ENCODE measurements around the gene FLG2. TPM values are rescaled to one million over a fixed set of nuclear protein-coding genes. Genes with fewer than 3 reads are reported as not detected.

Gene FLG2
- total RNA-seq, 2 experiments from 2014 or later, result not detected

- POLR2A ChIA-PET, result no interaction called here
- Mint-ChIP-seq H3K27me3 (peaks cover 9% of the 10 kb centered on the region), H3K36me3 (ENCODE audit: low read depth) (no peaks in the 10 kb centered on the region), H3K27ac (no peak overlapping the region), H3K4me1 (ENCODE audit: low read depth) (no peaks in the 10 kb centered on the region), H3K4me3 (no peak overlapping the region), H3K9me3 (peaks cover 2% of the 10 kb centered on the region)
- DNase-seq, result no peak
- intact Hi-C loops (cut with micrococcal nuclease), result no loop called here
- ATAC-seq, result no peak
- CTCF ChIA-PET, result interaction anchor here (2.5 kb wide), 1 partner anchor 84 kb away, joined by 8 read pairs; no protein-coding TSS in a partner anchor
- TF ChIP-seq CTCF (IDR thresholded peaks at IDR 0.05), result no peak
Observed at GRCh38 chr1:152374451-152374850, 14.6 kb upstream of the FLG2 start.

GRCh38 chr1:152372672-152373071, 12.9 kb upstream of the FLG2 start:
- no peak for TF ChIP-seq CTCF (IDR thresholded peaks at IDR 0.05)
- intact Hi-C loops (cut with micrococcal nuclease), result no loop called here
- Mint-ChIP-seq H3K36me3 (ENCODE audit: low read depth) (no peaks in the 10 kb centered on the region), H3K27ac (no peak overlapping the region), H3K27me3 (peaks cover 13% of the 10 kb centered on the region), H3K4me1 (ENCODE audit: low read depth) (no peaks in the 10 kb centered on the region), H3K9me3 (peaks cover 6% of the 10 kb centered on the region), H3K4me3 (no peak overlapping the region)
- CTCF ChIA-PET, result interaction anchor here (1.5 kb wide), 2 partner anchors 25 to 68 kb away, joined by 3 to 5 read pairs; no protein-coding TSS in a partner anchor
- no peak for DNase-seq
- ATAC-seq, result no peak
- POLR2A ChIA-PET, result no interaction called here

GRCh38 chr1:152367436-152367835, 7.6 kb upstream of the FLG2 start:
- H3K36me3 Mint-ChIP-seq (ENCODE audit: low read depth), result no peaks in the 10 kb centered on the region
- H3K4me3 Mint-ChIP-seq, result no peak overlapping the region

GRCh38 chr1:152356736-152357135, 3.1 kb downstream of the FLG2 start:
- Mint-ChIP-seq H3K4me3 (no peak overlapping the region), H3K4me1 (ENCODE audit: low read depth) (no peaks in the 10 kb centered on the region), H3K27ac (no peak overlapping the region), H3K27me3 (peaks cover 2% of the 10 kb centered on the region), H3K9me3 (no peaks in the 10 kb centered on the region), H3K36me3 (ENCODE audit: low read depth) (no peaks in the 10 kb centered on the region)
- no peak for TF ChIP-seq CTCF (IDR thresholded peaks at IDR 0.05)
- POLR2A ChIA-PET, result no interaction called here
- CTCF ChIA-PET, result interaction anchor here (1.2 to 1.5 kb wide), 2 partner anchors 9 to 102 kb away, joined by 3 to 9 read pairs; no protein-coding TSS in a partner anchor
- intact Hi-C loops (cut with micrococcal nuclease), result no loop called here
- DNase-seq (no peak), ATAC-seq (no peak)

More at GRCh38 chr1:152367436-152367835, 7.6 kb upstream of the FLG2 start:
- DNase-seq (no peak), ATAC-seq (no peak)
- H3K27me3 Mint-ChIP-seq, result peaks cover 22% of the 10 kb centered on the region
- peaks cover 6% of the 10 kb centered on the region for H3K9me3 Mint-ChIP-seq
- no peaks in the 10 kb centered on the region for H3K4me1 Mint-ChIP-seq (ENCODE audit: low read depth)
- ChIA-PET CTCF (interaction anchor here (1.7 kb wide), 1 partner anchor 91 kb away, joined by 5 read pairs; no protein-coding TSS in a partner anchor), POLR2A (no interaction called here)
- no peak for TF ChIP-seq CTCF (IDR thresholded peaks at IDR 0.05)
- intact Hi-C loops (cut with micrococcal nuclease), result no loop called here
- H3K27ac Mint-ChIP-seq, result no peak overlapping the region

GRCh38 chr1:152349611-152350010, 10.2 kb downstream of the FLG2 start:
- Mint-ChIP-seq H3K27ac (no peak overlapping the region), H3K27me3 (peaks cover 14% of the 10 kb centered on the region), H3K36me3 (ENCODE audit: low read depth) (no peaks in the 10 kb centered on the region), H3K9me3 (no peaks in the 10 kb centered on the region), H3K4me3 (no peak overlapping the region), H3K4me1 (ENCODE audit: low read depth) (peaks cover 3% of the 10 kb centered on the region)
- CTCF ChIA-PET, result interaction anchor here (2.9 kb wide), 1 partner anchor 109 kb away, joined by 50 read pairs; no protein-coding TSS in a partner anchor
- DNase-seq (no peak), ATAC-seq (no peak)
- intact Hi-C loops (cut with micrococcal nuclease), result loop anchor here (5.0 kb wide), 2 partner anchors 108 to 157 kb away; no protein-coding TSS in a partner anchor
- TF ChIP-seq CTCF (IDR thresholded peaks at IDR 0.05), result no peak
- POLR2A ChIA-PET, result no interaction called here
